A549 (cell line): ENCODE data around the gene KRT81.

Experiments used
- CTCF ChIP-seq: fragments of >200 bp; sonication (Bioruptor Twin); formaldehyde crosslinking; IDR thresholded peaks from 3 replicates; pipeline ENCODE4 v1.5.1; 2016
- POLR2A ChIP-seq: IDR thresholded peaks from 2 replicates; pipeline ENCODE4 v1.6.1; 2012; ENCODE audit warnings: mild to moderate bottlenecking, low read length

GRCh38 chr12:52239767-52240166 lies 51.6 kb downstream of the KRT81 start:
- no peak for TF ChIP-seq CTCF
- no peak for TF ChIP-seq POLR2A
